Thyroid gland (tissue), 4 donors: ENCODE results near the gene STEAP4.

Experiments used
- CTCF ChIP-seq, 6 experiments: fragments of 200-600 bp in 3 of 6; fragments of 450-650 bp in 3 of 6; sonication (generic) in 3 of 6; IDR thresholded peaks; one replicate each; pipeline ENCODE4 v1.5.1; 2016 to 2019; ENCODE audit warnings: antibody characterized with exemption in 6 of 6, mild to moderate bottlenecking in 2 of 6, inconsistent platforms in 1 of 6, moderate library complexity in 1 of 6
- POLR2A ChIP-seq, 2 donors: fragments of 450-650 bp; IDR thresholded peaks; one replicate each; pipeline ENCODE4 v1.6.1; 2017; ENCODE audit warnings: antibody characterized with exemption in 2 of 2, mild to moderate bottlenecking in 2 of 2, moderate library complexity in 1 of 2

- TF ChIP-seq CTCF (IDR thresholded peaks at IDR 0.05) (no peak), POLR2A (IDR thresholded peaks at IDR 0.05) (no peak)
These were observed 15.0 kb upstream of the STEAP4 start for GRCh38 chr7:88321694-88322093.
